GM19467 (cell line): ENCODE results near the gene ZNF19.
"Not testable (repeated sequence)": the region's sequence is repeated elsewhere in the genome, so short reads cannot be mapped to it uniquely, and the experiment has no call there.

Experiments
- ATAC-seq: cut with Tn5 transposase; IDR thresholded peaks from one replicate; pipeline ENCODE4 v1.9.1; 2021; ENCODE audit warnings: mild to moderate bottlenecking, moderate library complexity; ENCODE audit not compliant: unreplicated experiment

The ZNF19 gene

GRCh38 chr16:71489122-71489521 lies at the start of gene ZNF19:
TSS of gene ZNF19 (minus strand) at chr16:71489324. CDS start at chr16:71482114, 7,210 bp downstream.
- ATAC-seq, result no peak

DNA sequence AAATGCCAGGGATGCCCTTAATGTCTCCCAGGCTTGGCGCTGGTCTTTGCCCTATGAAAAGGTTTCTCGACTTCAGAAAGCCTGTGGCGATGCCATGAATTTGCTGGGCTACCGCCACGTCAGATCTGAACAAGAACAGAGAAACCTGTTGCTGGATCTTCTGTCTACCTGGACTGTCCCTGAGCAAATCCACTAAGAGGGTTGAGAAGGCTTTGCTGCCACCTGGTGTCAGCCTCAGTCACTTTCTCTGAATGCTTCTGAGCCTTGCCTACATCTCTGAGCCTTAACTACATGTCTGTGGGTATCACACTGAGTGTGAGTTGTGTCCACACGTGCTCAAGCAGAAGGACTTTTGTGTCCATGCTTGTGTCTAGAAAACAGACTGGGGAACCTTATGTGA lies 48.5 kb upstream of the ZNF19 start:
- no peak for ATAC-seq

- no peak for ATAC-seq
These were observed 47.8 kb upstream of the ZNF19 start for GRCh38 chr16:71536752-71537499.

DNA sequence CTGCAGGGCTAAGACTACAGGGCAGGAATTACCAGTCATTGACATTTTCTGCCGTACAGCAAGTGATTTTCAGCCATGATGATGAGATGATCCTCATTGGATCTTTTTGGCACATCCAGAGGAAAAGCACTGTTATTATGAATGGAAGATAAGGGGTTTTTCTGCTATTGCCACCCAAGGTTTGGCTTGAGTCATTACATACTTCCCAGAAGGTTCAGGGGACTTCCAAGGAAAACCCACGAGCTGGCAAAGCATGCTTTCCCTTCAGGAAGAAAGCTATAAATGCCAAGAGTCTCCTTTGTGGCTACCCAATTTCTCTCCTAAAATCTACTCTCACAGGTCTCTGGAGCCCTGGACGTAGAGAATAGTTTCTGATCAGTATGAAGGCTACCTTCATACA lies 43.2 kb upstream of the ZNF19 start:
- ATAC-seq, result no peak

DNA sequence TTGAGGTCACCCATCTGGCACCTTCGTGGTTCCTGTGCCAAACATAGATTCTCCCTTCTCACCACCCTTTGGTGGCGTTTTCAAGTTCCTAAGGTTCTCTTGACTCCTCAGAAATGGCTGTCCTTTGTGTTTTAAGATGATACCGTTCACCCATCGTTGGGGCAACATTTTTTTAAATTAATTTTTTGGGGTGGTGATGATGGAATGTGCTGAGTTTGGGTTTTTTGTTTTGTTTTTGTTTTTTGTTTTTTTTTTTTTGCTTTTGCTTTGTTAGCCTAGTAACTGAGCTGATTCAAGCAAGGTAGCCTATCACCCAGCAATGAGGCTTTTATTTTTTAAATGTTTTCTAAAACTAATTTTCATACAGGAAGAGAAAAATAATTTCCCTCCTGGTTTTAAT lies 39.7 kb upstream of the ZNF19 start:
- no peak for ATAC-seq

DNA sequence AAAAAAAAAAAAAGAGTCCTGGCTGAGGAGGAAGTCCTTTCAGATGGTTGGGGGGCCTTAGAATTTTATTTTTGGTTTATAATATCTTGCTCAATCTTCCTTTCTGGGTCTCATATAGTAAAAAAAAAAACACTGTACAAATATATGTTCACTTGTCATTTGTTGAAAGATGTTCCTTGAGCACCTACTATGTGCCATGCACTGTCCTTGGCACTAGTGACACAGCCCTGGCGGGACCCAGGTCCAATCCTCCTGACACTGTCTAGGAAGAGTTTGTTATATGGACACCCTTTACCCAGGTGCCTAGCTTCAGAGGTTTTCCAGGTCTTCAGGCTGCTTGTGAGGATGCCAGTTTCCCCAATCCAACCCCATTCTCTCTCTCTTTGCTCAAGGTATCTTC lies 39.1 kb upstream of the ZNF19 start:
- no peak for ATAC-seq

DNA sequence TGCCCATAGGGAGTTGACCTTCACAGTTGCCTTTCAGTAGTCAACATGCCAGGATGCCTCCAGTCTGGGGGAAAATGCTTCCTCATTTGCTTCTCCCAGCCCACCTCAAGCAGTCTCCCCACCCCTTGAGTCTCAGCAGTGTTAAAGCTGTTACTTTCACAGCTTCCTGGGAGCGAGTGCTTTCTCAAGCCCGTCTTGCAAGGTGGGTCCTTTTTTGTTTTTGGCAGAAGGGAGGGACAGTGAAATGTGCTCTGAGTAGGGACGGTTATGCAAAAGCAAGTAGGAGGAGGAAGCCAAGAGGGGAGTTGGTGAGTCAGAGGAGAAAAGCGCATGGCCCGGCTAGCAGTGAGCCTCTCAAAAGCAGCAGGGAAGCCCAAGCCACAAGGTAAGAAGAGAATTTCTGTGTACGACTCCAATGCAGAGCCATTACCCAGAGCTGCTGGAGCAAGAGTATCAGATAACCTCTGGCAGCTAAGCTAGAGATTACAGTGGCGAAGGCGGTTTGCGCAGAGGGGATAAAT lies 37.0 kb upstream of the ZNF19 start, which contains the start of gene CHST4:
TSS of gene CHST4 (plus strand) at position 316 of the 521 bp plus-strand sequence. CDS start 10,252 bp downstream, outside the sequence.
- no peak for ATAC-seq

DNA sequence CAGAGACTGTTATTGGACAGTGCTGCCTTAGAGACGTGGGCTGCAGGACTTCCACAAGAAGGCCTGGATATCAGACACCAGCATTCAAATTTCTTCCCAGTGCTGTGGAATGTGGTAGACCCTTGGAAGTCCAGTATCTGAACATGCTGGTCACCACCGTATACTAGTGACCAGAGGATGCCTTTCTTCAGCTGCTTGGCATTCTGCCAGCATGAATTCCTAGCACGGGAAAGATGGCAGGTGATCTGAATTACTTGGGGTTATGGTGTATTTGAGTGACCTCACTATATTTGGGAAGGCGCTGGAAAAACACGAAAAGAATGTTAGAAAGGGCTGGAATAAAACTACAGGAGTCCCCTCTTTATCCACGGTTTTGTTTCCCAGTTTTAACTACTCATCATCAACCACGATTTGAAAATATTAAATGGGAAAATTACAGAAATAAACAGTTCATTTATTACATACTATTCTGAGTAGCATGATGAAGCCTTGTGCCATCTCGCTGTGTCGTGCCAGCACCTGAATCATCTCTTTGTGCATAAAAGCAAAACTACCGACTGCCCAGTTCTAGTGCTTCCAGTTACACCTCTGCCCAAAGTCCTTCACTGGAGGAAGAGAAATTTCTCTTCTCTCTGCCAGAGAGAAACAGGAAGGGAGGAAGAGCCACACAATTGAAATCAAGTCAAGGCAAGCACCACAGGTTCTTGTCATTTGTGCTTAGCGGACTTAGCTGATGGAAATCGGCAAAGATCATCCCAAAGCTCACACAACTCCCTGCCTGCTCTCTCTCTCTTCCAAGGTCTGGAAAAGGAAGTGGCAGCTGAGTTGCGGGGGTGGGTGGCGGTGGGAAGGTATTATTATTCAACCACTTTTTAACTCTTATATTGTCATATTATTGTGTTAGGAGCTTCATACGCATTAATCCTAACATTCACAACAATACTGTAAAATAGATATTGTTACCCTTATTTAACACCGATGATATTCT lies 35.7 kb upstream of the ZNF19 start:
- no peak for ATAC-seq

GRCh38 chr16:71520550-71520949 lies 31.4 kb upstream of the ZNF19 start:
- ATAC-seq, result no peak

GRCh38 chr16:71515026-71515425 lies 25.9 kb upstream of the ZNF19 start:
- ATAC-seq, result no peak

DNA sequence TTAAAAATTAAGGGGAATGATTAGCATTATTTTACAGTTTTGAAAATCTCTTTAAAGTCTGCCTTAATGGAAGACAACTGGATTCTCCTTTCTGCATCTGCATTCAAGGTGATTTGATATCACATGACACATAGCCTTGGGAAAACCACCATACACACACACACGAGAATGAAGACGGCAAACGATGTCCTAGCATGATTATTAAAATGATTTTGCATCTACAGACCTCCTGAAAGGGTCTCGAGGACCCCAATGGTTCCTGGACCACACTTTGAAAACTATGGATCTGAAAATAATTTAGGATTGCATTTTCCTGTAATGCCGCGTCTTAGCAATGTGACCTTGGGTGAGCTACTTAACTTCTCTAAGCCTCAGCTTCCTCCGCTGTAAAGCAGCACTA lies 25.4 kb upstream of the ZNF19 start:
- no peak for ATAC-seq

DNA sequence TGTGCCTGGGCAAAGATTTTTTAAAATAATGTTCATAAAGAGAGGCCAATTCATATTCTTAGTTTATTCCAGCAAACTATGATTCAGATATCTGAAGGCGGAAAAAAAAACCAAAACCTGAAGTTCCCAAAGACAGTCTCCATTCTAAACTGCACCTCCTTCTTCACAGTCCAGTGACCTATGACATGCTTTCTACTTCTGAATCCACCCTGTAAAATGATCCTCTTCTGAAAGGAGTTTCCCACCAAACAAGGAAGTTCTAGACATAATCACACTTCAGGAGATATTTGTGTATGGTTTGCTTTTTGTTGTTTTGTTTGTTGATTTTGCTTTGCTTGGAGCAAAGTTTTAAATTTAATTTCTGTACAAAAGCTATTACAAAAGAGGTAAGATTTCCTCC lies 24.2 kb upstream of the ZNF19 start:
- ATAC-seq, result no peak

DNA sequence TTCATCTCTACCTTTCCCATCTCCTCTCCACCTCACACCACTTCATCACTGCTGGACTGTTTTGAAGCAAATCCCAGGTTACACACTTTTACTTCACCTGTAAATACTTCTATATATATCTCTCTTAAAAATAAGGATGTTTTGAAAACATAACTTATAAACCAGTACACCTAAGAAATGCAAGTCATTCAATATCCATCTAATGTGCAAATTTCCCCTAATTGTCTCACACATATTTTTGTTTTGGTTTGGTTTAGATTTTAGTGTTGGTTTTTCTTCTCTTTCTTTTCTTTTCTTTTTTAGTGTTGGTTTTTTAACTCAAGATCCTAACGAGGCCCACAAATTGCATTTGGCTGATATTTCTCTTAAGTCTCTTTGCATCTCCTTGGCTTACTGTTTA lies 17.9 kb upstream of the ZNF19 start:
- no peak for ATAC-seq

DNA sequence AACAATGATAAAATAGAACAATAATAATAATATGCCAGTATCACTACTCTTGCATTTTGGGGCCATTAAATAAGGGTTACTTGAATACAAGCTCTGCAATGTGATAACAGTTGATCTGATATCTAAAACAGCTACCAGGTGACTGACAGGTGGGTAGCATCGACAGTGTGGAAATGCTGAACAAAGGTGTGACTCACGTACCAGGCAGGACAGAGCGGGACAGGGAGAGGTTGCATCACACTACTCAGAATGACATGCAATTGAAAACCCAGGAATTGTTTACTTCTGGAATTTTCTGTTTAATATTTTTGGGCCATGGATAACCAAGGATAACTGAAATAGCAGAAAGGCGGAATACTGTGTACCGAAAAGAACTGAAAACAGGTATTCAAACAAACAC lies 15.8 kb upstream of the ZNF19 start:
- ATAC-seq, result no peak

GRCh38 chr16:71504051-71504450 lies 14.9 kb upstream of the ZNF19 start:
- ATAC-seq, result not testable (repeated sequence)

DNA sequence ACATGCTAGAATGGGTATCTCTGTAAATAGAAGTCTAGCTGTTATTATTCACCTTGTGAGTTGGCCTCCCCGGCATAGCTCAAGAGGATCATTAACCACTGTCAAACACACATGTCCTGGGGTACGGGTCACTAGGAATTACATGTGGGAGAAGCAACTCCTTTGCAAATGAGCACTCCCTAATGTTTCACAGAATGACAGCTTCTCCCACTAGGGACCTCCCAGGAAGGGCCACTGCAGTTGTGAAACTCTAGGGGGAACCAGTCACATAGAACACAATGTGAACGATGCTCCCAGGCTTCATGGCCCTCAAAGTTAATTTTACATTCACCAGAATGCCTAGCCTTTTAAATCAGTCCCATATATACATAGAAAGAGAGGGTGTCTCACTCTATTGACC lies 12.4 kb upstream of the ZNF19 start:
- no peak for ATAC-seq

GRCh38 chr16:71500964-71501363 lies 11.8 kb upstream of the ZNF19 start:
- ATAC-seq, result no peak

GRCh38 chr16:71499775-71500364 lies 10.7 kb upstream of the ZNF19 start:
- peak; percentile 53 for ATAC-seq

DNA sequence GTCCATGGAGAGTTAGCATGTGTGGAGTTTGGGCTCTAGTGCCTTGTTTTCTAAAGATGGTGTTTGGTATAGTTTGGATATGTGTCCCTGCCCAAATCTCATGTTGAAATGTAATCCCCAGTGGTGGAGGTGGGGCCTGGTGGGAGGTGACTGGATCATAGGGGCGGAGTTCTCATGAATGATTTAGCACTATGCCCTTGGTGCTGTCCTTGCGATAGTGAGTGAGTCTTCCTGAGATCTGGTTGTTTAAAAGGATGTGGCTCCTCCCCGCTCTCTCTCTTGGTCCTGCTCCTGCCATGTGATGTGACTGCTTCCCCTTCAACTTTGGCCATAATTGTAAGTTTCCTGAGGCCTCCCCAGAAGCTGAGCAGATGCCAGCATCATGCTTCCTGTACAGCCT lies 8.9 kb upstream of the ZNF19 start:
- ATAC-seq, result no peak

- ATAC-seq, result no peak
These were observed 4.1 kb upstream of the ZNF19 start for GRCh38 chr16:71493213-71493612.

DNA sequence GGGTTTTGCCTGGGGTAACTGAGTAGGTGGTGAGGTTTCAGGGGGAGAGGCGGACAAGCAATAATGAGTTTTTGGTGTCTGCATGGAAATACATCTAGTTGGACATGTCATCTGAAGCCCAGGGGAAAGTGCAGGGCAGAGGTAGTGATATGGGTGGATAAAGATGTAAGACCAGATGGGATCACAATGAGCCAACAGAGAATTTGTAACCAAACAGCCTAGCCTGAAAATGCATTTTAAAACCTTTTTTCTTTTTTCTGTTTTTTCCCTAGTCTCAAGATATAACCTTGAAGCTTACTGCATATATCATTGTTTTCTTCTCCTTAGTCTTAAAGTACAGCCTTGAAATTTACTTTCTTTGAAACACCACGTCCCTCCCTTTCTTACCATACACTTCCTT lies 3.7 kb upstream of the ZNF19 start:
- ATAC-seq, result no peak
